HG03064 (cell line): ENCODE results near the gene TMEM140.
A peak's percentile ranks its signal among the peaks of the same experiment; 100 is the strongest.
"Not testable (repeated sequence)": the region's sequence is repeated elsewhere in the genome, so short reads cannot be mapped to it uniquely, and the experiment has no call there.

Experiments used
- ATAC-seq: cut with Tn5 transposase; IDR thresholded peaks from one replicate; pipeline ENCODE4 v1.9.1; 2021; ENCODE audit warnings: low read depth; ENCODE audit not compliant: unreplicated experiment

TMEM140 gene

GRCh38 chr7:135171581-135172291, 23.9 kb downstream of the TMEM140 start:
- ATAC-seq, result not testable (repeated sequence)

DNA sequence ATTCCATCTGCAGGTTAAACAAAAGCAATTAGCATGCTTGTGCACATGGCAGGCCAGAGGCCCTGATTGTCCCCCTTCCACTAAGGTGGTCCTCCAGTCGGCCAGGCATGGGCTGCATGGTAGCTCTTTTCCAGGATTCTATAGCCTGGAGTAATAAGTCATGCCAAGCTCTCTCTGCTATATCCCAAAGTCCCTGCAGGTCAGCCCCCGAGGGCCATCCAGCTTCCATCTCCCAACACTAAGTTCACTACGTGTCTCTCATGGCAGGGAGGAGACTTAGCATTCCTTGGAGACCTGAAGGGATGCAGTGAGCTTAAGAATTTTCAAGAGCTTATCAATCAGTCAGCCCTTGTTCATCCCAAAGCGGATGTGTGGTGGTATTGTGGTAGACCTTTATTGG, 26.0 kb downstream of the TMEM140 start:
- ATAC-seq, result not testable (repeated sequence)

DNA sequence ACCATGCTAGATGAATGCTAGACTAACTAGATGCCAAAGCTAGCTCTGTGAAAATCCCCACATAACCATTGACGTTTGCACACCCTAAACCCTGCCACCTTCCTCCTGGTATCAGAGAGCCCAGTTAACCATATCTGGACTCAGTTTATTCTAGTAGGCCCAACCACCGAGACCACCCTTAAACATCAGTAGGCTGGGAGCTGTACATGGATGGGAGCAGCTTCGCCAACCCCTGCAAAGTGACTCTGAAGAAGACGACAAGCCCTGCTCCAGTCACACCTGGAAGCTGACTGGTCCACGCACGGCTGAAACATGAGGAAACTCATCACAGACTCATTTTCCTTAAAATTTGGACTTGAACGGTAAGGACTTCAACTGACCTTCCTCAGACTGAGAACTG, 27.1 kb downstream of the TMEM140 start:
- ATAC-seq, result no peak

GRCh38 chr7:135175931-135176330, 28.1 kb downstream of the TMEM140 start:
- ATAC-seq, result no peak

DNA sequence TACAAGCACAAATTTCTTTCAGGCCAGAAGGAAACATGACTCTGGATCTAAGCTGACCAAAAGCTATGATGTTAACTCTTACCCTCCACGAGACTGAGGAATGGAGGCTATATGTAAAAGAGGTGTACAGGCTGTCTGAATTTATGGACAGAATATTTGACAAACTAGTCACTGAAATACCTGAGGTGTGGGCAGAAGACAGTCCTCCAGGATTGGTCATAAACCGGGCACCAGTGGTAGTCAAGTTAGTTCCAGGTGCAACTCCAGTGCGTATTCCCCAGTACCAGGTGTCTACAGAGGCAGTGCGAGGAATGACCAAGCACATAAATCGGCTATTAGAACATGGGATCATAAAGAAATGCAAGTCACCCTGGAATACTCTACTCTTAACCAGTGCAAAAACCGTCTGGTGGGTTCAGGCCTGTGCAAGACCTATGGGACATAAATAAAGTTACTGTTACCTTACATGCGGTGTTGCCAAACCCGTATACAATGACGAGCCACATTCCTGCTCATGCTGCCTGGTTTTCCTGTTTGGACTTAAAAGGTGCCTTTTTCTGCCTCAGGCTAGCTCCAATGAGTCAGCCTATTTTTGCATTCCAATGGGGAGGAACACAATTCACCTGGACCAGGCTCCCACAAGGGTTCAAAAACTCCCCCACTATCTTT, 29.3 kb downstream of the TMEM140 start:
- no peak for ATAC-seq

DNA sequence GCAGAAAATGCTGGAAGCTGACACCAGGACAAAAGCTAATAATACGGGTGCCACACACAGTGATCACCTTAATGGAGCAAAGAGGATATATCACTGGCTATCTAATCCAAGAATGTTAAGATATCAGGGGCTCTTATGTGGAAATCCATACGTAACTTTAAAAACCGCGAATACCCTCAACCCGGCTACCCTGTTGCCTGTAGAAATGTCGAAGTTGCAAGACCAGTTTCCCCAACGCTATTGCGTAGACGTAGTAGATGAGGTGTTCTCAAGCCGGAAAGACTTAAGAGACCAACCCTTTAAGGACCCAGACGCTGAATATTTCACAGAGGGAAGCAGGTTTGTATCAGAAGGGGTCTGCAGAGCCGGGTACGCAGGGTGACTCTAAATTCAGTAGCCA, 30.5 kb downstream of the TMEM140 start:
- ATAC-seq, result no peak

DNA sequence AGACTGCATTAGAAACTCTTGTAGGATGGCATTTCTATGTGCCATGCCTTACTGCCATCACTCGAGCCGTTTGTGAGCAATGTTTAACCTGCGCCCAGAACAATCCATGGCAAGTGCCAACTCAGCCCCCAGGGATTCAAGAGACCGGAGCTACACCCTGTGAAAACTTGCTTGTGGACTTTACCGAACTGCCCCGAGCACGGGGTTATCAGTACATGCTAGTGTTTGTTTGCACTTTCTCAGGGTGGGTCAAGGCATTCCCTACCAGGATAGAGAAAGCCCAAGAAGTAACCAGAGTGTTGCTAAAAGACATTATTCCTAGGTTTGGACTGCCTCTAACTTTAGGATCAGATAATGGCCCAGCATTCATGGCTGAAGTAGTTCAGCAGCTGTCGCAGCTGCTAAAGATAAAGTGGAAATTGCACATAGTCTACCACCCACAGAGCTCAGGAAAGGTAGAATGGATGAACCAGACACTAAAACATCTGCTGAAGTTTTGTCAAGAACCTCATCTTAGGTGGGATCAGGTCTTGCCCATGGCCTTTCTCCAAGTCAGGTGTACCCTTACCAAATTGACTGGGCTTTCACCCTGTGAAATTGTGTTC, 31.6 kb downstream of the TMEM140 start:
- ATAC-seq, result no peak

DNA sequence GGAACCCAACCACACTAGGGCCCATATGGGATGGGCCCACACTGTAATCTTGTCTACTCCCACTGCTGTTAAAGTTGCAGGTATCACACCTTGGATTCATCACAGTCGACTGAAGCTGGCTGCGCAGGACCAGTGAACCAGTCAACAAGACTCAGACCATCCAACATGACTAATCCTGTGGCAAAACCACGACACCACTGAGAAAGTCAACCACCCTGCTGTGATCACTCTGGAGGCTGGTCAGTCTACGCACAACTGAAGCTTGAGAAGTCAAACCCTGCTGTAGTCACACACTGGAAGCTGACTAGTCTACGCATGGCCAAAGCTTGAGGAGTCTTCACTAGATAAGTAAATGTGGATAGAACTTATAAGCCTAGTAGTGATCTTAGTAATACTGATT, 32.2 kb downstream of the TMEM140 start:
- ATAC-seq, result no peak

- ATAC-seq, result no peak
These were observed 33.5 kb downstream of the TMEM140 start for GRCh38 chr7:135181261-135181928.

DNA sequence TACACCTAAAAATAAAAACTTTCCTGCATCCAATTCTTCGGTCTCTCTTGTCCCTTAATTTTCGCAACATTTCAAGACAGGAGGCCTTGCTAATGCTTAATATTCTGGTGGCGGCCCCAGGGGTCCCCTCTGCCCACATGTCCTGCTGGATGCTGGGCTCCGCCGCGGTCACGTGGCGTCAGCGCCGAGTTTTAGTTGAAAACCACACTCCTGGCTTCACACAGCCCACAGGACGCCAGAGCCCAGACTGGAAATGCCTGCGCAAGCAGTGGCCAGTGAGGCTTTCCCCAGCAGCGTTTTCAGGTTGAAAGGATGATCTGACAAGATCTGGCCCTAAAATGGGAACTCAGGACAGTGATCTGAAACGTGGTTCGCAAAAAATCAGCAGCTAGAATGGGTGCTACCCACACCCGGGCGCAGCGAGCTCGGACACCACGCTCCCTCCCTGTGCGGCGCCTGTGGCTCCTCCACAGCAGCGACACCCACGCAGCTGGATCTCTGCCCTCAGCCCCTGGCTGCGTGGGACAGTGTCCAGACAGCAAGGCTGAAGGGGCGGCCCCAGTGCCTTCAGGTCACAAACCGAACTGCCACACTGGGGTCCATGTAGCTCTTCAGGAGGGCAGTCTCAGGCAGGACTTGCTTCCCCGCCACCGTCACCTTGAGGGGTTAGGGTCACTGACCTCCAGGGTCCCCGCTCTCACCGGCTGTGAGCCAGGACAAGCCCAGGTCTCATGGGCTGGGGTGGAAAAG, 34.2 kb downstream of the TMEM140 start:
- no peak for ATAC-seq

GRCh38 chr7:135183478-135183877, 35.6 kb downstream of the TMEM140 start:
- no peak for ATAC-seq

- ATAC-seq, result no peak
These were observed 36.5 kb downstream of the TMEM140 start for GRCh38 chr7:135184254-135184841.

DNA sequence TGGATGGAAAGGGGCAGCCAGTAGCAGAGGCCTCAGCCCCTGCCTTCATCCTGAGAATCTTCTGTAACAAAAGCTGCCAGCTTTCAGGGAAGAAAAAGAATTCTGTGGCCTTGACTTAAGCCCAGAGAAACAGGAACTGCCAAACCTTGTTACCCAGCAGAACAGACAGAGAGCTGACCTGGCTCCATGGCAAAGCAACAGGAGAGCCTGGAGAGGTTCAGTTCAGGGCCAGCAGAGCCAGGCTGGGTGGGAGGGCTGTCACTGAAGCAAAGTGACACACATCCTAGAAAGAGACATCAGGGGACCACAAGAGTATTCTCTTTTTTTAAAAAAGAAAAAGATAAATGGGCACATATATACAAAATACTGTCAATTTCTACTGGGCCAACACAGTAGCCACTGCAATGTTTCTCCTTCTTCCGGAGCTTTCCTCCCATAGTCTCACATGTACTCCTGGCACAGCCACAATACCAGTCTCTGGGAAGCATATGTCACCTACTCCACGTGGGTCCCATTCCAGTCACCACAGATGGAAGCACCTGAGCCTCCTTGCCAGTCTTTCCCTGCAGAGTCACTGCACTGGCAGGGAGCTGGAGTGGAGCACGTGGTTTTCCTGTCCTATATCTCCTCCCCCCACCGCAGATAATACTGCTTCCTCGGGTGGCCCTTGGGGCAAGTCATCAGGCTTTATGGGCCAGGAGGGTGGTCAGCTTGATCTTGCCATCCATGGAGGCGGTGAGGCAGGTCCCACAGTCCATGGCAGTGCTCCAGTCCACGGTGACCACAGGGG, 37.8 kb downstream of the TMEM140 start:
- ATAC-seq, result no peak

DNA sequence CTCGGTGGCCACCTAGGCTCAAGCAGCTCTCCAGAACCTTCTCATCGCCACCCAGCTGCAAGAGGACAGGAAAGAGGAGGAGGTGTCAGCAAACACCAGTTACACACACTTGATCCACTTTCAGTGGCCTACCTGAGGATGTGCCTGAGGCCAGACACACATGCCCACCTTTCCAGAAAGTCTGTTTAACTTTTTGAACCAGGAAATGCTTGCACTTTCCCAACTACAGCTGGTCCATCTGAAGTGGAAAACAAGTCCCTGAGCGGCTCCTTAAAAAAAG, 38.3 kb downstream of the TMEM140 start:
- no peak for ATAC-seq

DNA sequence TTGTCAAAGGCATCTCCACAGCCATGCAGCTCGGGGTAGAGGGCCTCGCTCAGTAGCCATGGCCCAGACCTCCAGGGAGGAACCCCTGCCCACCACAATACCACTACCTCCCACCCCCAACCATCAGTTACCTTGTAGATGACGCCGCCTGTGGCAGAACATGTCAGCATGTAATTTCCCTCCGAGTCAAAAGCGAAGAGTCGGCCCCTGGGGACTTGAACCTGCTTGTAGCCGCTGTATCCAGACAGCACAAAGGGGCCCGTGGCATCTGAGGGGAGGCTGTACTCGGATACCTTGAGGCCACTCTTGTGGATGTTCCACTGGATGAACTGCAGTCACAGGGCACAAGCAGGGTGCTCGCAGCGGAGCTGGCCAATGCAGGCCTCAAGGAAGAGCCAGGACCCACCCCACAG, 39.0 kb downstream of the TMEM140 start:
- ATAC-seq, result peak; percentile 52

- ATAC-seq, result no peak
These were observed 40.6 kb downstream of the TMEM140 start for GRCh38 chr7:135188298-135188984.

- no peak for ATAC-seq
These were observed 41.4 kb downstream of the TMEM140 start for GRCh38 chr7:135189221-135189662.

GRCh38 chr7:135189961-135190360, 42.1 kb downstream of the TMEM140 start:
- ATAC-seq, result no peak

GRCh38 chr7:135190703-135191102, 42.8 kb downstream of the TMEM140 start:
- ATAC-seq, result no peak
